Measurements from ENCODE around the gene PRKCE.
"Not testable (repeated sequence)": the region's sequence is repeated elsewhere in the genome, so short reads cannot be mapped to it uniquely, and the experiment has no call there.

PRKCE gene

GRCh38 chr2:46213906-46214305 is 562.4 kb downstream of the PRKCE start:
- no peak for DNase-seq (ENCODE audit: low read depth, low spot score)

- no peak for DNase-seq (ENCODE audit: low read depth, low spot score)
Observed at GRCh38 chr2:46216213-46216612, 564.7 kb downstream of the PRKCE start.

GRCh38 chr2:46223514-46223913 is 572.0 kb downstream of the PRKCE start:
- not testable (repeated sequence) for DNase-seq (ENCODE audit: low read depth, low spot score)

DNA sequence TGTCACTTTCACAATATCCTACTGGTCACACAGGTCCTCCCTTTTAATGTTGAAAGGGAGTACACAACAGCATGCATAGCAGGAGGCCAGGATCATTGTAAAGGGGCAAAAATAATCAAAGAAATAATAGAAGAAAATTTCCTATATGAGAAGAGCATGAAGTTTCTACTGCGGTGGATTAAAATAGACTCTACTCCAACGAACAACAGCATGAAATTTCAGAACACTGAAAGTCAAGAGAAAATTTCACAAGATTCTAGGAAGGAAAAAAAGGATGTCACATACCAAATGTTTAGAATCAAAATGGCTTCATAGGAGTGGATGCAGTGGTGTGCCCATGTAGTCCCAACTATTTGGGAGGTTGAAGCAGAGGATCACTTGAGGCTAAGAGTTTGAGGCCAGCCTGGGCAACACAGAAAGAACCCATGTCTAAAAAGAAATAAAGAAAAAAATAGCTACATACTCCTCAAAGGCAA is 573.7 kb downstream of the PRKCE start:
- DNase-seq (ENCODE audit: low read depth, low spot score), result no peak

GRCh38 chr2:46225730-46226129 is 574.3 kb downstream of the PRKCE start:
- DNase-seq (ENCODE audit: low read depth, low spot score), result no peak

DNA sequence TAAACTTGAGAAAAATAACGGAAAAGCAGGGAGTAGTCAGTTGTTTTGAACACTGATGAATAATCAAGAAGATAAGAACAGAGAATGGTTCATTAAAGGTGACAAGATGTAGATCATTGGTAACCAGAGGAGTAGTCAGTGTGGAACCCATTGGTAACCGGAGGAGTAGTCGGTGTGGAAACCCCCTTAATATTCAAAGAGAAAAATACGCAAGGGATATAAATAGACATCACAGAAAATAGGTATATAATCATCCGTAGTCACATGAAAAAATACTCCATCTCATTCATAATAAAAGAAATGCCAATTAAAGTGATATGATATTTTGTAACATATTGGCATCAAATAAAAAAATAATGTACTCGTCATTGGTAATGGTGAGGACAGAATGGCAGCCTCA is 575.1 kb downstream of the PRKCE start:
- DNase-seq (ENCODE audit: low read depth, low spot score), result no peak

DNA sequence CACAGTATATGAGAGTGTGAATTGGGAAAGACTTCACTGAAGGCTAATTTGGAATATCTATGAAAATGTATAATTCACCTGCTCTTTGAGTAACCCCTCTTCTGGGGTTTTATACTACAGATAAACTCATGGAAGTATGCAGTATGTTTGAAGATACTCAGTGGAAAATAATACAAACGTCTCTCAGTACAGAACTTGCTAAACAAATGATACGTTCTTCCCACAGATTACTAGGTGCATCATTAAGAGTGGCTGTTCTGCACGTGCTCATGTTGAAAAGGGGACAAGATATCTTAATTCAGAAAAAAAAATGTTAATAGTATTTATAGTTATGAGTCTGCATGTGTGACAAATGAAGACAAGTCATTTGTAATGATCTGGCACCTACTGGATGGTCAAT is 575.5 kb downstream of the PRKCE start:
- DNase-seq (ENCODE audit: low read depth, low spot score), result no peak

DNA sequence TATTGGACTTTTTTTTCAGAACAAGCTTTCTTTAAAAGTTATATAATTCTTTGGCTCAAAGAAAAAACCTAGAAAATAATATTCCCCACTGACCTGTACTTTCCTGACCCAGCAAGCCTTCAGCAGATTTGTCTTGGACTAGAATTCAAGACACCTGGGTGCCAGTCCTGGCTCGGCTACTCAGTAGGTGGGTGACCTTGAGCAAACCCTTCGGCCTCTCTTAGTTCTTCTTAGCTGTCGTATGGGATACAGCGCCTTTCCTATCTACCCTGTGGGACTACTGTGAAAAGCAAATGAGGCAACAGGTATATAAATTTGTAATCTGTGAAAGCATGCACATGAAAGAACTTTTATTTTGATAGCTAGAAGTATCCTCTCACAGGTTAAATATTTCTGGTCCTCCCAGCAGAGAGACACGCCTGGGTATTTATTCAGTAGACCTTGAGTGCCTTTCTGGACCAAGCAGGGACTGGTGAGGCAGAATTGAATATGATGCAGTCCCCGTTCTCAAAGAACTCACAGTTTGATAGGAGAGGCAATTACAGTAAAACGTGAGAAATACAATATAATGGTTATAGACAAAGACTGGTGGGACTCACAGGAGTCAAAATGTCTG is 576.3 kb downstream of the PRKCE start:
- no peak for DNase-seq (ENCODE audit: low read depth, low spot score)

GRCh38 chr2:46229134-46230063 is 577.9 kb downstream of the PRKCE start:
- DNase-seq (ENCODE audit: low read depth, low spot score), result no peak

DNA sequence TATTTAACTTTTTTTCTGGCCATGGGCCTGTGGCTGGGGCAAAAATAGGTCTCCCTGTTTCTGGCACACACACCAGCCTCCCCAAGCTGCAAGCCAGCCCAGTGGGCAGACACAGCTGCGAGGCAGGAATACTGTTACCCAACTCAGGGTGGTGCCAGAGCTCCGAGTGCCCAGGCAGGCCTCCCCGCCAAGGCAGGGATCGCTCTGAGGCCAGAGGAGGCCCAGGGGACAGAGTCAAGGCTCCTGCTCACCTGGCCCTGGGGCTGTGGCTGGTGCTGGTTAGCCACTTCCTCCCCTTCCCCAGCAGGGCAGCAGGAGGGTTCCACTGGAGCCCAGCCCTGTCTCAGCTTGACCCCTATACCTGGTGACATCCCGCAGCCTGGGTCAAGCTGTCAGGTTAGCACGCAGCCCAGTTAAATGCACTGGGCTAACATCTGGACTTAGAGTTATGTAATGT is 578.7 kb downstream of the PRKCE start:
- DNase-seq (ENCODE audit: low read depth, low spot score), result no peak

DNA sequence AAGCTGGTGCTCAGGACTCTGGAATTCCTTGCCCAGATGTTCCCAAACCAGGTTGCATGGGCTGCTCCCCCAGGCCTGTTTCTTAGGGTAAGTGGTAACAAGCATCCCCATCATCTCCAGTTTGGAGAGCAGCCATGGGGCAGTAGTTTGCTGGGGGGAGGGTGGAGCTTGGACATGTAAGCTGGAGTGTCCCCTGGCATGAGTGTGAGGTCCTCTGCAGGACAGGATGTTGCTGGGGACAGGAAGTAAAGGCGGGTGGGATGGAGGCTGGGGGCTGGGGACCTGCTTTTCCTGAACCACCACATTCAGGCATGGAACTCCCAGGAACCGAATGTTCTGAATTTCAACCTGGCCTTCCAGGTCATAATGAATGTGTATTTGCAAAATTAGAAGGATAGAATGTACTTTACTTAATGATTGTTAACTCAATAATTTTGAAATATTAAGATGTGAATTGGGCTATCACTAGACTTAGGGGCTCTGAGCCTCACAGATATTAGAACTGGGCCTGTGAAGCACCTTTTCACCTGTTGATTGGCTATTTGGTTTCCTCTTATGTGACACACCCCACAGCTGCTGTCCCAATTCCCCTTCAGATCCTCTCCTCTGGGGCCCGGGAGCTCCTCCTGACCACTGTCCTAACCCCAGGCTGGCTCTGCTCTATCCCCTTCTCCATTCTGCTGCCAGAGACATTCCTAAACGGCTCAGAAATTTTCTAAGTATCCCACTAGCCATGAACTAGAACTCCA is 579.4 kb downstream of the PRKCE start:
- no peak for DNase-seq (ENCODE audit: low read depth, low spot score)

DNA sequence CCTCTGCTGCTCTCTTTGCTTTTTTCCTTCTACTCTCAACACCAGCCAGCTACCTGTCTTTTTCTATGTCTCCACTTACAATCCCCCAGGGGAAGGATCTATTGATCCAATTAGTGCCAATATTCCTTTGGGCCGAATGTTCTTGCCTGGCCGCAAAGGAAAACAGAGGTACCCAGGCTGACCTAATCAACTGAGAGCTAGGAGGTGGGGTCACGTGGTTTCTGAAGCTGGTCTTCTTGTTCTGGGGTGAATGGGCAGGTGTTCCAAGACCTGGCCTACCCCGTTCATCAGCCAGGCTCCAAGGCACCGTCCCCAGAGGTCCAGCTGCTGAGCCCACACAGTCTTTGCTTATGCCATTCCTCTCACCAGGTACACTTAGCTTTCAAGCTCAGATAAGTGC is 580.2 kb downstream of the PRKCE start:
- no peak for DNase-seq (ENCODE audit: low read depth, low spot score)

DNA sequence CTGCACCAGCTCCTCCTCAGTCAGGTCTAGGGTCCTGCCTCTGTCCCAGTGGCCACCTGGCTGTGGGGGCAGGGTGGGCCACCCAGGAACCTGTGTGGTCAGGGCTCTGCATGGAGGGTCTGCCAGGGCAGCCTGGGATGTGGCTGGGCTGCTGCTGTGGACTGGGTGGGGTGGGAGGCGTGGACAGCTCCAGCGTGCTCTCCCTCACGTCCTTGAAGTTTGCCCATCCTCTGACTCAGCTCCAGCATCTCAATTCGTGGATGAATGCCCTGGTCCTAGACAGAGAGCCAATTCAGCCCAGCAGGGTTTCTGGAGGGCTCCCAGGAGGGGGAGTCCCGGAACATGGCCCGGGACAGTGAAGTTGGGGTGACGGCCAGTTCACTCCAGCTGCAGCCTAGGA is 581.4 kb downstream of the PRKCE start:
- no peak for DNase-seq (ENCODE audit: low read depth, low spot score)

- no peak for DNase-seq (ENCODE audit: low read depth, low spot score)
Observed at GRCh38 chr2:46236006-46236875, 584.8 kb downstream of the PRKCE start.

DNA sequence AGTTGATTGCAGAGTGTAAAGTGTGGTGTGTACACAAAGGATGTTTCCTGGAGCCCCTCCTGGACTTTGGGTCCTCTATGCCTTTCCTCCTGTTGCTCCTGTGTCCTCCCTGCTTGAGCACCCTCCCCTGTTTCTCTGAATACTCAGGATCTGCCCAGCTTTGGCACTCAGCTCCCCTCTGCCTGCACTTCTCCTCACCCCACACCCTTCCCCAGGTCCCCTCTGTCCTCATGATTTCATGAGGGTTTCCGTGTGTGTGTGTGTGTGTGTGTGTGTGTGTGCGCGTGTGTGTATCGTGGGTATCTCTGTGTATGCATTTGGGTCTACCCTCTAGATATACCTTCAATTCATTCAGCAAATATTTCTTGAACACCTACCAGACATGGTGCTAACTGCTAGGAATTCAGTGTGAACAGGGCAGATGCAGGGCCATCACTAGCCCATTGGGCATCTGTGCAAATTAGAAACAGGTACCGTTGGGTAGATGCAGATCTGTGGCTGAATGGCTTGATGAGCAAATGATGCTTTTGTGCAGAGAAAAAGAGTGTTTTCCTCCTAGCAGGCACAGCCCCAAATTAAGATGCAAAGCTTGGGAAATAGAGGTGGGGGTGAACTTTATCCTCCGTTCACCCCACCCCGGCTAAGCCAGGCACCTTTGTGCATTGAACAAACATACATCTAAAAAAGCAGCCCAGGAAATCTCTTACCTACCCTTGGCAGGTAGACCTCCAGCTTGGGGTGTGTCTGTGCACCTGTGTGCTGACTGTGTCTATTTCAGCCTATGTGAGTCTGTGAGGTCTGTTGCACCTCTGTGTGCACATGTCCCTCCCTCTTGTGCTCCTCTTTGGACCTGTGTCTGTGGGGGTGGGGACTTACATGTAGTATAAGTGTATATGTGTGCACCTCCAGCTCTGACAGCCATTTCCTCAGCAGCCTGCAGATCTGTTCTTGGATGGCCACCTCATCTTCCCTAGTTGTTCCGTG is 585.7 kb downstream of the PRKCE start:
- no peak for DNase-seq (ENCODE audit: low read depth, low spot score)

Data from activated CD4-positive, CD25-positive, alpha-beta regulatory T cell treated with anti-CD3 and anti-CD28 coated beads, Interleukin-2, amount 50 U/mL, for 16 hours (primary cell).